PC-9 (cell line): Measurements from ENCODE around the gene PKHD1. TPM values are rescaled to one million over a fixed set of nuclear protein-coding genes. Genes with fewer than 3 reads are reported as not detected.

ENCODE experiments used
- BruUV-seq: library from RNA; stranded (reverse); fragments of 400-500 nt; replicated peaks from 2 replicates; lab custom pipeline; 2021; lab: Mats Ljungman, UMichigan
- CTCF ChIA-PET: fragments of 300-600 bp; sonication (Branson Sonifier 250); formaldehyde crosslinking; loops from one replicate; lab custom pipeline; 2022; ENCODE audit warnings: antibody characterized with exemption; lab: Charles Lee
- POLR2A ChIA-PET: fragments of 300-600 bp; sonication (Branson Sonifier 250); formaldehyde crosslinking; loops from one replicate; lab custom pipeline; 2022; ENCODE audit warnings: antibody characterized with exemption; ENCODE audit not compliant: unreplicated experiment; lab: Charles Lee
- DNase-seq, 2 experiments: peaks; one replicate each; pipeline versions ENCODE4 v3.0.0 to v3.0.0-alpha.2; 2015 to 2022; ENCODE audit warnings: mixed read lengths in 1 of 2
- H2AFZ ChIP-seq: fragments of 200-600 bp; sonication (generic); 2 replicates; pipeline ENCODE4 v1.8.1; 2017; ENCODE audit warnings: antibody characterized with exemption
- H3F3A ChIP-seq: fragments of 200-600 bp; sonication (generic); 2 replicates; pipeline ENCODE4 v1.8.1; 2017; ENCODE audit warnings: antibody characterized with exemption, mild to moderate bottlenecking, low read depth; ENCODE audit not compliant: insufficient read depth
- H3K27ac ChIP-seq: fragments of 200-600 bp; sonication (generic); 2 replicates; pipeline ENCODE4 v1.6.1; 2016; ENCODE audit warnings: mixed run types
- H3K27me3 ChIP-seq: fragments of 200-600 bp; sonication (generic); 2 replicates; pipeline ENCODE4 v1.6.1; 2016; ENCODE audit warnings: low read depth, mixed run types; ENCODE audit not compliant: insufficient read depth
- H3K36me3 ChIP-seq: fragments of 200-600 bp; sonication (generic); 2 replicates; pipeline ENCODE4 v1.6.1; 2016; ENCODE audit warnings: low read depth, mixed run types
- H3K4me1 ChIP-seq: fragments of 200-600 bp; sonication (generic); replicated peaks from 2 replicates; pipeline ENCODE4 v1.6.1; 2016; ENCODE audit warnings: mixed run types; ENCODE audit not compliant: insufficient read depth
- H3K4me2 ChIP-seq: fragments of 200-600 bp; sonication (generic); 2 replicates; pipeline ENCODE4 v1.6.1; 2017; ENCODE audit warnings: mixed run types
- H3K4me3 ChIP-seq: fragments of 200-600 bp; sonication (generic); 2 replicates; pipeline ENCODE4 v1.6.1; 2016; ENCODE audit warnings: mixed run types
- H3K79me2 ChIP-seq: fragments of 200-600 bp; sonication (generic); 2 replicates; pipeline ENCODE4 v1.6.1; 2017; ENCODE audit warnings: low read depth, mixed run types
- H3K9me2 ChIP-seq: fragments of 200-600 bp; sonication (generic); 2 replicates; pipeline ENCODE4 v1.8.1; 2017; ENCODE audit warnings: mild to moderate bottlenecking; ENCODE audit not compliant: insufficient read depth
- H3K9me3 ChIP-seq: fragments of 200-600 bp; sonication (generic); 2 replicates; pipeline ENCODE4 v1.8.1; 2016; ENCODE audit warnings: low read depth; ENCODE audit not compliant: insufficient read depth
- H4K20me1 ChIP-seq: fragments of 200-600 bp; sonication (generic); 2 replicates; pipeline ENCODE4 v1.8.1; 2017; ENCODE audit not compliant: insufficient read depth
- CTCF ChIP-seq: fragments of 200-600 bp; sonication (generic); conservative IDR thresholded peaks from 2 replicates; pipeline ENCODE4 v1.6.1; 2017; ENCODE audit warnings: mixed run types, antibody characterized with exemption, mild to moderate bottlenecking, moderate library complexity
- EZH2 ChIP-seq: fragments of 200-600 bp; sonication (generic); IDR thresholded peaks from 2 replicates; pipeline ENCODE4 v1.8.0; 2017; ENCODE audit warnings: antibody characterized with exemption, low read depth
- intact Hi-C: fragments of 100-400 bp; cut with micrococcal nuclease; formaldehyde crosslinking; loops from one replicate; pipeline ENCODE4 v1.10.0; 2022; ENCODE audit not compliant: unreplicated experiment
- total RNA-seq: library from RNA; stranded (reverse); gene quantifications from 2 replicates; pipeline ENCODE4 v1.2.3, GENCODE V29; 2021

PKHD1 gene
- total RNA-seq, 1 experiment from 2014 or later: not detected

- no peaks in the 10 kb centered on the region for H3F3A ChIP-seq
- H3K79me2 ChIP-seq: no peaks in the 10 kb centered on the region
- CTCF ChIA-PET: no interaction called here
- no peaks in the 10 kb centered on the region for H3K9me3 ChIP-seq
- H4K20me1 ChIP-seq: no peaks in the 10 kb centered on the region; the same call in 1 of the 2 replicates
- no peak overlapping the region for H3K4me2 ChIP-seq
- no peaks in the 10 kb centered on the region for H3K27me3 ChIP-seq
- no peaks in the 10 kb centered on the region for H3K36me3 ChIP-seq
- H3K27ac ChIP-seq: no peak overlapping the region
- no peaks in the 10 kb centered on the region for H3K9me2 ChIP-seq
- H3K4me1 ChIP-seq: no peaks in the 10 kb centered on the region
- H3K4me3 ChIP-seq: no peak overlapping the region
- POLR2A ChIA-PET: no interaction called here
- DNase-seq: no peak
- TF ChIP-seq CTCF (no peak), EZH2 (no peak)
- no peak overlapping the region for H2AFZ ChIP-seq
- intact Hi-C loops: no loop called here
- no TSS peak for BruUV-seq
These were observed 87.3 kb downstream of the PKHD1 start for GRCh38 chr6:52000064-52000463.

GRCh38 chr6:51996296-51996947 lies 91.0 kb downstream of the PKHD1 start:
- Histone ChIP-seq H3K9me3 (no peaks in the 10 kb centered on the region), H3K27me3 (no peaks in the 10 kb centered on the region), H4K20me1 (no peaks in the 10 kb centered on the region; the same call in 1 of the 2 replicates), H3K27ac (no peak overlapping the region), H3K4me3 (no peak overlapping the region), H3K9me2 (no peaks in the 10 kb centered on the region), H3K36me3 (no peaks in the 10 kb centered on the region), H3K4me2 (no peak overlapping the region), H3K79me2 (no peaks in the 10 kb centered on the region), H2AFZ (no peak overlapping the region), H3K4me1 (no peaks in the 10 kb centered on the region), H3F3A (no peaks in the 10 kb centered on the region)
- ChIA-PET POLR2A (no interaction called here), CTCF (no interaction called here)
- no TSS peak for BruUV-seq
- intact Hi-C loops: no loop called here
- DNase-seq: no peak
- TF ChIP-seq CTCF (no peak), EZH2 (no peak)

- H4K20me1 ChIP-seq: no peaks in the 10 kb centered on the region; the same call in 1 of the 2 replicates
- no peaks in the 10 kb centered on the region for H3F3A ChIP-seq
- no peak overlapping the region for H3K4me3 ChIP-seq
- H3K27me3 ChIP-seq: no peaks in the 10 kb centered on the region
- no peaks in the 10 kb centered on the region for H3K9me2 ChIP-seq
- intact Hi-C loops: no loop called here
- H3K4me2 ChIP-seq: no peak overlapping the region
- no peaks in the 10 kb centered on the region for H3K4me1 ChIP-seq
- no peak overlapping the region for H2AFZ ChIP-seq
- BruUV-seq: no TSS peak
- DNase-seq: no peak
- no peak for TF ChIP-seq CTCF
- H3K27ac ChIP-seq: no peak overlapping the region
- no peaks in the 10 kb centered on the region for H3K9me3 ChIP-seq
- no peaks in the 10 kb centered on the region for H3K79me2 ChIP-seq
- CTCF ChIA-PET: no interaction called here
- no peaks in the 10 kb centered on the region for H3K36me3 ChIP-seq
- POLR2A ChIA-PET: no interaction called here
These were observed 92.1 kb downstream of the PKHD1 start for GRCh38 chr6:51995214-51995755.
